BJ (cell line): ENCODE data around the gene TMEM238L. TPM values are rescaled to one million over a fixed set of nuclear protein-coding genes. Genes with fewer than 3 reads are reported as not detected.

Experiments used
- CTCF ChIA-PET: fragments of 350-600 bp; formaldehyde crosslinking; extraction: SDS; loops from one replicate; lab custom pipeline; 2021; ENCODE audit warnings: antibody characterized with exemption, inconsistent platforms; lab: Yijun Ruan, JAX
- POLR2A ChIA-PET: fragments of 300-600 bp; sonication (Branson Sonifier 250); formaldehyde crosslinking; extraction: SDS; loops from one replicate; lab custom pipeline; 2021; ENCODE audit warnings: antibody characterized with exemption; lab: Charles Lee
- DNase-seq: peaks from one replicate; pipeline ENCODE4 v3.0.0-alpha.2; 2011; ENCODE audit warnings: low read depth
- H3K27me3 ChIP-seq: 2 replicates; pipeline ENCODE4 v1.6.0; 2011; ENCODE audit warnings: low read length; ENCODE audit not compliant: control insufficient read depth, insufficient read depth
- H3K36me3 ChIP-seq: 2 replicates; pipeline ENCODE4 v1.5.1; 2011; ENCODE audit warnings: low read length; ENCODE audit not compliant: control insufficient read depth, insufficient read depth
- H3K4me3 ChIP-seq: 2 replicates; pipeline ENCODE4 v1.5.1; 2011; ENCODE audit warnings: low read depth, mild to moderate bottlenecking, control low read depth, low read length
- polyA plus RNA-seq: library from polyadenylated mRNA; depleted of rRNA; stranded (reverse); fragments of >200 nt; gene quantifications from 2 replicates; pipeline ENCODE4 v1.2.3, GENCODE V29; 2011
- TF ChIP-seq, protein P1 (sequence below): IDR thresholded peaks from 2 replicates; pipeline ENCODE4 v1.5.1; 2011; ENCODE audit warnings: low read depth, mild to moderate bottlenecking, control low read depth, inconsistent platforms, low read length, moderate library complexity; ENCODE audit not compliant: insufficient read depth

Gene TMEM238L
- polyA plus RNA-seq, 1 experiment, result not detected

GRCh38 chr17:10815319-10815718 is 11.4 kb upstream of the TMEM238L start:
- POLR2A ChIA-PET, result no interaction called here

GRCh38 chr17:10814075-10814474 is 10.2 kb upstream of the TMEM238L start:
- H3K4me3 ChIP-seq, result no peak overlapping the region
- TF ChIP-seq, protein P1, sequence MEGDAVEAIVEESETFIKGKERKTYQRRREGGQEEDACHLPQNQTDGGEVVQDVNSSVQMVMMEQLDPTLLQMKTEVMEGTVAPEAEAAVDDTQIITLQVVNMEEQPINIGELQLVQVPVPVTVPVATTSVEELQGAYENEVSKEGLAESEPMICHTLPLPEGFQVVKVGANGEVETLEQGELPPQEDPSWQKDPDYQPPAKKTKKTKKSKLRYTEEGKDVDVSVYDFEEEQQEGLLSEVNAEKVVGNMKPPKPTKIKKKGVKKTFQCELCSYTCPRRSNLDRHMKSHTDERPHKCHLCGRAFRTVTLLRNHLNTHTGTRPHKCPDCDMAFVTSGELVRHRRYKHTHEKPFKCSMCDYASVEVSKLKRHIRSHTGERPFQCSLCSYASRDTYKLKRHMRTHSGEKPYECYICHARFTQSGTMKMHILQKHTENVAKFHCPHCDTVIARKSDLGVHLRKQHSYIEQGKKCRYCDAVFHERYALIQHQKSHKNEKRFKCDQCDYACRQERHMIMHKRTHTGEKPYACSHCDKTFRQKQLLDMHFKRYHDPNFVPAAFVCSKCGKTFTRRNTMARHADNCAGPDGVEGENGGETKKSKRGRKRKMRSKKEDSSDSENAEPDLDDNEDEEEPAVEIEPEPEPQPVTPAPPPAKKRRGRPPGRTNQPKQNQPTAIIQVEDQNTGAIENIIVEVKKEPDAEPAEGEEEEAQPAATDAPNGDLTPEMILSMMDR, result no peak
- POLR2A ChIA-PET, result no interaction called here
- H3K27me3 ChIP-seq, result no peaks in the 10 kb centered on the region
- CTCF ChIA-PET, result no interaction called here
- DNase-seq, result no peak
- no peaks in the 10 kb centered on the region for H3K36me3 ChIP-seq

More at GRCh38 chr17:10815319-10815718, 11.4 kb upstream of the TMEM238L start:
- Histone ChIP-seq H3K36me3 (no peaks in the 10 kb centered on the region), H3K4me3 (no peak overlapping the region), H3K27me3 (no peaks in the 10 kb centered on the region)
- CTCF ChIA-PET, result interaction anchor here (0.6 kb wide), 1 partner anchor 158 kb away, joined by 3 read pairs; no protein-coding TSS in a partner anchor
- TF ChIP-seq, protein P1, result no peak
- DNase-seq, result no peak

DNA sequence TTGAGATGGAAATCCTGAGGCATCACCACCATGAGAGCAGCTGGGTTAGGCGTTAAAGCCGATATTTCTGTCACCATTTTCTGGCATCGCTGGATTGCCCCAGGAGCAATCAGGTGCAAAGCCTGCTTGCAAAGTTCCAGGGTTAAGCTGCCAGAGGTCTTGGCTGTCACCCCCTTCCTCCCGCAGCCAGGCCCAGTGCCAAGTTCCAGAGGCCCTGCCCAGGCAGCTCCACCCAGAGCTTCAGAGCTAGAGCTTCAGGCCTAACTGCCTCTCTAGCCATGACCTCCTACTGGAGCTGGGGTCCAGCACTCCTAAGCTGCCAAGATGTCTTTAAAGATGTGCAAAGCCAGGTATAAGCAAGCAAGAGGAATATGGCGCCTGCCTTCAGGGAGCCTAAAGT is 8.8 kb upstream of the TMEM238L start:
- TF ChIP-seq, protein P1, result no peak
- DNase-seq, result no peak
- H3K36me3 ChIP-seq, result no peaks in the 10 kb centered on the region
- H3K27me3 ChIP-seq, result no peaks in the 10 kb centered on the region
- POLR2A ChIA-PET, result no interaction called here
- H3K4me3 ChIP-seq, result no peak overlapping the region
- CTCF ChIA-PET, result interaction anchor here (0.7 to 0.8 kb wide), 2 partner anchors 30 to 158 kb away, joined by 3 read pairs; no protein-coding TSS in a partner anchor

GRCh38 chr17:10809605-10810004 is 5.7 kb upstream of the TMEM238L start:
- CTCF ChIA-PET, result no interaction called here
- POLR2A ChIA-PET, result no interaction called here
- H3K36me3 ChIP-seq, result no peaks in the 10 kb centered on the region
- TF ChIP-seq, protein P1, result no peak
- DNase-seq, result no peak
- H3K27me3 ChIP-seq, result no peaks in the 10 kb centered on the region
- H3K4me3 ChIP-seq, result no peak overlapping the region

- H3K27me3 ChIP-seq, result no peaks in the 10 kb centered on the region
- TF ChIP-seq, protein P1, result no peak
- H3K4me3 ChIP-seq, result no peak overlapping the region
- POLR2A ChIA-PET, result no interaction called here
- CTCF ChIA-PET, result no interaction called here
- no peaks in the 10 kb centered on the region for H3K36me3 ChIP-seq
- no peak for DNase-seq
Observed at GRCh38 chr17:10807704-10808128, 3.8 kb upstream of the TMEM238L start.
